ENCODE results near the gene NUMBL. TPM values are rescaled to one million over a fixed set of nuclear protein-coding genes. Genes with fewer than 3 reads are reported as not detected.

NUMBL gene
- total RNA-seq, 5 donors from 2014 or later (not counting 1 experiment from before 2014, with no cell fraction given), result 7.1 to 19.0 (median 13.1) TPM

DNA sequence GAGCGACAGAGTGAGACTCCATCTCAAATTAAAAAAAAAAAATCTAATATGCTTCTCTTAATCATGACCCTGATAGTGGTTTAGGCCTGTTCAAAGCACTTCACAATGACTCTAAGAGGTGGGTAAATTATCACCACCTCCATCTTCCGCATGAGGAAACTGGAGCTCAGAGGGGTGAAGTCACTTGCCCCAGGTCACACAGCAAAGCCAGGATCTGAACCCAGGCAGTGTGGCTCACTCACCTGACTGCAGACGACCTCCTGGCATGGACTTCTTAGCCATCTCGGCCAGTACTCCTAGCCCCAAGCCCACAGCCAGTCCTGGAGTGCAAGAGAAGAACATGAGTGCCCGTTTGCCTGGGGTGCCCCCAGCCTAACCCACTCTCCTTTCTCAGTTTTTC lies 19.4 kb upstream of the NUMBL start:
- peaks cover 3 to 37% of the 10 kb centered on the region in 2 donors for H3K36me3 ChIP-seq (ENCODE audit: control insufficient read depth in 2 of 2, extremely low read depth in 1 of 2, insufficient read depth in 1 of 2, low read length in 1 of 2)
- CTCF ChIA-PET, result interaction anchor here in 1 of 2 donors (0.6 kb wide), 1 partner anchor 49 kb away, joined by 3 read pairs; no protein-coding TSS in a partner anchor

DNA sequence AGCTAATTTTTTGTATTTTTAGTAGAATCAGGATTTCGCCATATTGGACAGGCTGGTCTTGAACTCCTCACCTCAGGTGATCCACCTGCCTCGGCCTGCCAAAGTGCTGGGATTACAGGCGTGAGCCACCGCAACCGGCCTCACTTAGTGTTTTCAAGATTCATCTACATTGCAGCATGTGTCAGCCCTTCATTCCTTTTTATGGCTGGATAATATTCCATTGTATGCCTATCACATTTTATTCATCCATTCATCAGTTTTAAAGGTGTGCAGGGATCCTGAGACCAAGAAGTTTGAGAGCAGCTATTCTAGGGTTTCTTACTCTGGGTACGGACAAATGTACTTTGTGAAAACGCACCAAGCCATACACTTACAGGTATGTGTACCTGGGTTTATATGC lies 17.2 kb upstream of the NUMBL start:
- H3K27ac ChIP-seq (ENCODE audit: low read length), result no peak overlapping the region
- ATAC-seq (replicated peaks in 1 of 4), result no peak
- WGBS (ENCODE audit: insufficient coverage), result 100% methylated on average over 5 of the region's 7 CpGs
- H3K27me3 ChIP-seq (replicated peaks in 1 of 2; ENCODE audit: control insufficient read depth in 2 of 2, extremely low read depth in 1 of 2, insufficient read depth in 2 of 2, low read length in 1 of 2), result no peaks in the 10 kb centered on the region
- Mint-ChIP-seq H3K27me3 (no peaks in the 10 kb centered on the region), H3K9me3 (no peaks in the 10 kb centered on the region), H3K27ac (no peak overlapping the region), H3K36me3 (peaks cover 48% of the 10 kb centered on the region), H3K4me3 (no peak overlapping the region), H3K4me1 (peaks cover 11 to 20% (median 13%) of the 10 kb centered on the region in 3 donors)
- DNase-seq, result no peak
- no peaks in the 10 kb centered on the region for H3K9me3 ChIP-seq
- H3K4me1 ChIP-seq (ENCODE audit: control insufficient read depth in 1 of 2, extremely low read depth in 1 of 2, insufficient read depth in 2 of 2, low read length in 2 of 2), result peaks cover 0 to under 1% of the 10 kb centered on the region in 2 experiments
- peaks cover 14 to 56% of the 10 kb centered on the region in 2 donors for H3K36me3 ChIP-seq (ENCODE audit: control insufficient read depth in 2 of 2, extremely low read depth in 1 of 2, insufficient read depth in 1 of 2, low read length in 1 of 2)
- POLR2A ChIA-PET, result no interaction called here
- CTCF ChIA-PET, result no interaction called here
- H3K4me3 ChIP-seq (ENCODE audit: control insufficient read depth in 1 of 2, extremely low read depth in 1 of 2, low read length in 1 of 2), result no peak overlapping the region

More for the DNA sequence above, 19.4 kb upstream of the NUMBL start:
- POLR2A ChIA-PET, result no interaction called here
- Histone ChIP-seq H3K9me3 (no peaks in the 10 kb centered on the region), H3K27me3 (replicated peaks in 1 of 2; ENCODE audit: control insufficient read depth in 2 of 2, extremely low read depth in 1 of 2, insufficient read depth in 2 of 2, low read length in 1 of 2) (no peaks in the 10 kb centered on the region), H3K4me3 (ENCODE audit: control insufficient read depth in 1 of 2, extremely low read depth in 1 of 2, low read length in 1 of 2) (no peak overlapping the region), H3K4me1 (ENCODE audit: control insufficient read depth in 1 of 2, extremely low read depth in 1 of 2, insufficient read depth in 2 of 2, low read length in 2 of 2) (peaks cover 3 to 22% of the 10 kb centered on the region in 2 experiments), H3K27ac (ENCODE audit: low read length) (no peak overlapping the region)
- H3K27ac Mint-ChIP-seq, result no peak overlapping the region
- peaks cover 37% of the 10 kb centered on the region for H3K36me3 Mint-ChIP-seq
- H3K27me3 Mint-ChIP-seq, result no peaks in the 10 kb centered on the region
- peaks cover 22 to 33% (median 25%) of the 10 kb centered on the region in 3 donors for H3K4me1 Mint-ChIP-seq
- 92% methylated on average over 4 of the region's 5 CpGs for WGBS (ENCODE audit: insufficient coverage)
- H3K4me3 Mint-ChIP-seq, result no peak overlapping the region
- ATAC-seq (replicated peaks in 1 of 4) (no peak), DNase-seq (no peak)
- no peaks in the 10 kb centered on the region for H3K9me3 Mint-ChIP-seq

- no peak for ATAC-seq (replicated peaks in 1 of 4)
- H3K27me3 Mint-ChIP-seq, result no peaks in the 10 kb centered on the region
- H3K9me3 Mint-ChIP-seq, result no peaks in the 10 kb centered on the region
- peaks cover 47% of the 10 kb centered on the region for H3K36me3 Mint-ChIP-seq
- H3K9me3 ChIP-seq, result no peaks in the 10 kb centered on the region
- H3K27ac Mint-ChIP-seq, result no peak overlapping the region
- H3K36me3 ChIP-seq (ENCODE audit: control insufficient read depth in 2 of 2, extremely low read depth in 1 of 2, insufficient read depth in 1 of 2, low read length in 1 of 2), result peaks cover 16 to 56% of the 10 kb centered on the region in 2 donors
- CTCF ChIA-PET, result interaction anchor here in 1 of 2 donors (0.7 kb wide), 2 partner anchors 28 to 129 kb away, joined by 3 to 4 read pairs; no protein-coding TSS in a partner anchor
- peaks cover 4 to 12% (median 5%) of the 10 kb centered on the region in 3 donors for H3K4me1 Mint-ChIP-seq
- DNase-seq, result no peak
- no CpG with 5 or more reads among the region's 7 CpGs for WGBS (ENCODE audit: insufficient coverage)
- no peak overlapping the region for H3K27ac ChIP-seq (ENCODE audit: low read length)
- no peak overlapping the region for H3K4me3 Mint-ChIP-seq
- H3K4me1 ChIP-seq (ENCODE audit: control insufficient read depth in 1 of 2, extremely low read depth in 1 of 2, insufficient read depth in 2 of 2, low read length in 2 of 2), result no peaks in the 10 kb centered on the region
- POLR2A ChIA-PET, result no interaction called here
- no peak overlapping the region for H3K4me3 ChIP-seq (ENCODE audit: control insufficient read depth in 1 of 2, extremely low read depth in 1 of 2, low read length in 1 of 2)
- no peaks in the 10 kb centered on the region for H3K27me3 ChIP-seq (replicated peaks in 1 of 2; ENCODE audit: control insufficient read depth in 2 of 2, extremely low read depth in 1 of 2, insufficient read depth in 2 of 2, low read length in 1 of 2)
These were observed 15.6 kb upstream of the NUMBL start for GRCh38 chr19:40705950-40706619.

GRCh38 chr19:40705362-40705651 lies 14.9 kb upstream of the NUMBL start:
- Mint-ChIP-seq H3K36me3 (peaks cover 47% of the 10 kb centered on the region), H3K27ac (no peak overlapping the region)
- 100% methylated on average over 5 of the region's 9 CpGs for WGBS (ENCODE audit: insufficient coverage)

DNA sequence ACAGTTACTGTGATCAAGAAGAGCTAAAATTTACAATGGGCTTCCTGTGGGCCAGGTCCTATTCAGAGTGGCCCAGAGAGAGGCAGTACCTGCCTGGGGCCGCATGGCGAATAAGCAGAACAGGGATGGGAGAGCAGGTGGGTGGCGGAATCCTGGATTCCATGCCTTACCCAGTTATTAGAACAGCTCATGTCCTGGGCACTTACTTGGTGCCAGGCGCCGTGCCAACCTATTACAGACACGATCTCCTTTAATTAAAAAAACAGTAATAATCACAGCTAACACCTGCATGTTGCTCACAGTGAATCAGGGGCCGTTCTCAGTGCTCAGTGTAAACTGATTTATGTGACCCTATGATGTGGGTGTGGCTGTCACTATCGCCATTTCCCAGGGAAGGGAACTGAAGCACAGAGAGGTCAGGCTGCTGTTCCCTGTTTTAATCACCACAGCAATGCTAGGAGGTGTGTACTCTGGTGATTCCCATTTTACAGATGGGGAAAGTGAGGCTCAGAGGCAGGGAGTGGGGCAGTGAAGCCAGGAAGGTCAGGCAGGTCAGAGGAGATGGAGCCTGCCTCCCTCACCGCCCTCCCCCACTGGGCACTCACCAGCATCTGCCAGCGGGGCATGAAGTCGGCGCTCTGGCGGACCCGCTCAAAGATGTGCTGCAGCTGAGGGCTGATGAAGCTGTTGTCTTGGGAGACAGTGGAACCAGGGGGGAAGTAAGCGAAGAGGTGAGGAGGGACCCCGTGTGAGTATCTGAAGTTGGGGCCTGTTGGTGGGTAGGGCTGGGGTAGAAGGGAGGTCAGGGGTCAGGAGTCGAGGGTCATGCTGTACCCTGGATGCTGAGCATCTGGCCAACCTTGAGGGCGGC lies 14.3 kb upstream of the NUMBL start:
- CTCF ChIA-PET, result interaction anchor here in 1 of 2 donors (0.5 kb wide), 1 partner anchor 116 kb away, joined by 3 read pairs; no protein-coding TSS in a partner anchor
- Histone ChIP-seq H3K36me3 (ENCODE audit: control insufficient read depth in 2 of 2, extremely low read depth in 1 of 2, insufficient read depth in 1 of 2, low read length in 1 of 2) (peaks cover 16 to 54% of the 10 kb centered on the region in 2 donors), H3K27ac (ENCODE audit: low read length) (no peak overlapping the region), H3K27me3 (replicated peaks in 1 of 2; ENCODE audit: control insufficient read depth in 2 of 2, extremely low read depth in 1 of 2, insufficient read depth in 2 of 2, low read length in 1 of 2) (no peaks in the 10 kb centered on the region), H3K9me3 (no peaks in the 10 kb centered on the region), H3K4me3 (ENCODE audit: control insufficient read depth in 1 of 2, extremely low read depth in 1 of 2, low read length in 1 of 2) (no peak overlapping the region), H3K4me1 (ENCODE audit: control insufficient read depth in 1 of 2, extremely low read depth in 1 of 2, insufficient read depth in 2 of 2, low read length in 2 of 2) (no peaks in the 10 kb centered on the region)
- no peak overlapping the region for H3K27ac Mint-ChIP-seq
- POLR2A ChIA-PET, result no interaction called here
- DNase-seq, result no peak
- H3K36me3 Mint-ChIP-seq, result peaks cover 47% of the 10 kb centered on the region
- H3K4me3 Mint-ChIP-seq, result no peak overlapping the region
- peaks cover 2 to 12% (median 2%) of the 10 kb centered on the region in 3 donors for H3K4me1 Mint-ChIP-seq
- H3K27me3 Mint-ChIP-seq, result no peaks in the 10 kb centered on the region
- ATAC-seq (replicated peaks in 1 of 4), result no peak
- no peaks in the 10 kb centered on the region for H3K9me3 Mint-ChIP-seq
- WGBS (ENCODE audit: insufficient coverage), result 90% methylated on average over 7 of the region's 18 CpGs

More at GRCh38 chr19:40705362-40705651, 14.9 kb upstream of the NUMBL start:
- Histone ChIP-seq H3K9me3 (no peaks in the 10 kb centered on the region), H3K27ac (ENCODE audit: low read length) (no peak overlapping the region), H3K4me3 (ENCODE audit: control insufficient read depth in 1 of 2, extremely low read depth in 1 of 2, low read length in 1 of 2) (no peak overlapping the region), H3K4me1 (ENCODE audit: control insufficient read depth in 1 of 2, extremely low read depth in 1 of 2, insufficient read depth in 2 of 2, low read length in 2 of 2) (no peaks in the 10 kb centered on the region), H3K27me3 (replicated peaks in 1 of 2; ENCODE audit: control insufficient read depth in 2 of 2, extremely low read depth in 1 of 2, insufficient read depth in 2 of 2, low read length in 1 of 2) (no peaks in the 10 kb centered on the region), H3K36me3 (ENCODE audit: control insufficient read depth in 2 of 2, extremely low read depth in 1 of 2, insufficient read depth in 1 of 2, low read length in 1 of 2) (peaks cover 16 to 52% of the 10 kb centered on the region in 2 donors)
- peaks cover 2 to 12% (median 2%) of the 10 kb centered on the region in 3 donors for H3K4me1 Mint-ChIP-seq
- no peak overlapping the region for H3K4me3 Mint-ChIP-seq
- POLR2A ChIA-PET, result no interaction called here
- H3K9me3 Mint-ChIP-seq, result no peaks in the 10 kb centered on the region
- ATAC-seq (replicated peaks in 1 of 4), result no peak
- CTCF ChIA-PET, result no interaction called here
- no peaks in the 10 kb centered on the region for H3K27me3 Mint-ChIP-seq
- DNase-seq, result no peak

- H3K36me3 Mint-ChIP-seq, result peaks cover 39% of the 10 kb centered on the region
- H3K27ac Mint-ChIP-seq, result no peak overlapping the region
- DNase-seq (no peak), ATAC-seq (replicated peaks in 1 of 4) (no peak)
- Histone ChIP-seq H3K27me3 (replicated peaks in 1 of 2; ENCODE audit: control insufficient read depth in 2 of 2, extremely low read depth in 1 of 2, insufficient read depth in 2 of 2, low read length in 1 of 2) (no peaks in the 10 kb centered on the region), H3K27ac (ENCODE audit: low read length) (no peak overlapping the region), H3K36me3 (ENCODE audit: control insufficient read depth in 2 of 2, extremely low read depth in 1 of 2, insufficient read depth in 1 of 2, low read length in 1 of 2) (peaks cover 16 to 49% of the 10 kb centered on the region in 2 donors), H3K9me3 (no peaks in the 10 kb centered on the region), H3K4me3 (ENCODE audit: control insufficient read depth in 1 of 2, extremely low read depth in 1 of 2, low read length in 1 of 2) (no peak overlapping the region), H3K4me1 (ENCODE audit: control insufficient read depth in 1 of 2, extremely low read depth in 1 of 2, insufficient read depth in 2 of 2, low read length in 2 of 2) (no peaks in the 10 kb centered on the region)
- ChIA-PET POLR2A (no interaction called here), CTCF (no interaction called here)
- no peaks in the 10 kb centered on the region for H3K9me3 Mint-ChIP-seq
- no peaks in the 10 kb centered on the region for H3K27me3 Mint-ChIP-seq
- peaks cover 0 to 12% (median 0%) of the 10 kb centered on the region in 3 donors for H3K4me1 Mint-ChIP-seq
- no peak overlapping the region for H3K4me3 Mint-ChIP-seq
- WGBS (ENCODE audit: insufficient coverage), result 94% methylated on average over 16 of the region's 24 CpGs
These were observed 12.7 kb upstream of the NUMBL start for GRCh38 chr19:40703029-40703755.
